Mucosa of descending colon (tissue), 3 donors: ENCODE measurements around the gene MYH6. TPM values are rescaled to one million over a fixed set of nuclear protein-coding genes. Genes with fewer than 3 reads are reported as not detected.

Source experiments
- ATAC-seq: fragments of 200-7000 bp; cut with Tn5 transposase; one replicate; pipeline ENCODE4 v1.9.1; 2020; ENCODE audit warnings: mild to moderate bottlenecking, moderate library complexity
- DNase-seq, 3 donors: peaks; one replicate each; pipeline ENCODE4 v3.0.0-alpha.2; 2020
- H3K36me3 ChIP-seq: fragments of 200-600 bp; one replicate; pipeline ENCODE4 v1.8.0; 2021; ENCODE audit warnings: low read depth, mild to moderate bottlenecking
- H3K4me1 ChIP-seq: fragments of 200-600 bp; one replicate; pipeline ENCODE4 v1.8.0; 2021; ENCODE audit warnings: low read depth, mild to moderate bottlenecking
- H3K4me3 ChIP-seq: fragments of 200-600 bp; one replicate; pipeline ENCODE4 v1.8.0; 2021; ENCODE audit warnings: mild to moderate bottlenecking
- H3K9me3 ChIP-seq: fragments of 200-600 bp; one replicate; pipeline ENCODE4 v1.8.0; 2021; ENCODE audit warnings: mild to moderate bottlenecking
- intact Hi-C, 2 donors: fragments of 100-400 bp; cut with DNase I in 1 of 2; cut with micrococcal nuclease in 1 of 2; formaldehyde crosslinking; loops; one replicate each; pipeline versions ENCODE4 v1.11.0 to v1.11.1; 2022; cut with DNase I, micrococcal nuclease
- total RNA-seq, 3 donors: library from RNA; stranded (reverse); fragmentation: NEBNext Ultra II Directional in 2 of 3; extraction: Animal tissue kit (Norgen Biotek cat#: 25700) in 2 of 3; gene quantifications; one replicate each; pipeline versions ENCODE4 v1.2.1 to v1.2.4, GENCODE V29; 2021 to 2023
- TF ChIP-seq, protein P1 (sequence below): fragments of 200-600 bp; IDR thresholded peaks from one replicate; pipeline ENCODE4 v1.8.0; 2022; ENCODE audit warnings: antibody characterized with exemption, mild to moderate bottlenecking
- donor health status: DM: no; HTN: no; CAD: no; lungs with moderate emphysema.
- donor health status: DM: no; HTN: no; CAD: no.
- donor health status: DM: no; HTN: yes; CAD: no.

The MYH6 gene
- total RNA-seq, 3 donors from 2014 or later: 0.09 to 1.4 TPM; not detected in 1

GRCh38 chr14:23434488-23435222 is 26.6 kb upstream of the MYH6 start:
- no peaks in the 10 kb centered on the region for H3K36me3 ChIP-seq
- TF ChIP-seq, protein P1, sequence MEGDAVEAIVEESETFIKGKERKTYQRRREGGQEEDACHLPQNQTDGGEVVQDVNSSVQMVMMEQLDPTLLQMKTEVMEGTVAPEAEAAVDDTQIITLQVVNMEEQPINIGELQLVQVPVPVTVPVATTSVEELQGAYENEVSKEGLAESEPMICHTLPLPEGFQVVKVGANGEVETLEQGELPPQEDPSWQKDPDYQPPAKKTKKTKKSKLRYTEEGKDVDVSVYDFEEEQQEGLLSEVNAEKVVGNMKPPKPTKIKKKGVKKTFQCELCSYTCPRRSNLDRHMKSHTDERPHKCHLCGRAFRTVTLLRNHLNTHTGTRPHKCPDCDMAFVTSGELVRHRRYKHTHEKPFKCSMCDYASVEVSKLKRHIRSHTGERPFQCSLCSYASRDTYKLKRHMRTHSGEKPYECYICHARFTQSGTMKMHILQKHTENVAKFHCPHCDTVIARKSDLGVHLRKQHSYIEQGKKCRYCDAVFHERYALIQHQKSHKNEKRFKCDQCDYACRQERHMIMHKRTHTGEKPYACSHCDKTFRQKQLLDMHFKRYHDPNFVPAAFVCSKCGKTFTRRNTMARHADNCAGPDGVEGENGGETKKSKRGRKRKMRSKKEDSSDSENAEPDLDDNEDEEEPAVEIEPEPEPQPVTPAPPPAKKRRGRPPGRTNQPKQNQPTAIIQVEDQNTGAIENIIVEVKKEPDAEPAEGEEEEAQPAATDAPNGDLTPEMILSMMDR: no peak
- DNase-seq (no peak), ATAC-seq (no peak)
- H3K4me1 ChIP-seq: no peaks in the 10 kb centered on the region
- no peak overlapping the region for H3K4me3 ChIP-seq
- no peaks in the 10 kb centered on the region for H3K9me3 ChIP-seq
- intact Hi-C loops: no loop called here

DNA sequence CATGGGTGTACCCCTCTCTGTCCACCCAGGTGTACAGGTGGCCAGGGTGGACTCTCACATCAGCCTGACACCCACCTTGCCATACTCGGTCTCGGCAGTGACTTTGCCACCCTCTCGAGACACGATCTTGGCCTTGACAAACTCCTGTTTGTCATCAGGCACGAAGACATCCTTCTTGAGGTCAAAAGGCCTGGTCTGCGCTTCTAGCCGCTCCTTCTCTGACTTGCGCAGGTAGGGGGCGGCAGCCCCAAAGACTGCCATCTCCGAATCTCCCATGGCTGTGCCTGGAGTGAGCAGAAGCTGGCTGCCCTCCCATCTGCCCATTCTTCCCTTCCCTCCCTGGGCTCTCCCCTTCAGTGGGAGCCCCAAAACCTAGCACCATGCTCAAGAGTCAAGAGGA is 25.4 kb upstream of the MYH6 start:
- intact Hi-C loops: no loop called here

GRCh38 chr14:23432946-23433345 is 24.9 kb upstream of the MYH6 start:
- Histone ChIP-seq H3K36me3 (no peaks in the 10 kb centered on the region), H3K4me1 (no peaks in the 10 kb centered on the region), H3K9me3 (no peaks in the 10 kb centered on the region), H3K4me3 (no peak overlapping the region)
- intact Hi-C loops: no loop called here
- no peak for ATAC-seq
- TF ChIP-seq, protein P1: no peak
- no peak for DNase-seq

More for the DNA sequence above, 25.4 kb upstream of the MYH6 start:
- ATAC-seq (no peak), DNase-seq (no peak)
- Histone ChIP-seq H3K9me3 (no peaks in the 10 kb centered on the region), H3K4me3 (no peak overlapping the region), H3K36me3 (no peaks in the 10 kb centered on the region), H3K4me1 (no peaks in the 10 kb centered on the region)
- TF ChIP-seq, protein P1: no peak

DNA sequence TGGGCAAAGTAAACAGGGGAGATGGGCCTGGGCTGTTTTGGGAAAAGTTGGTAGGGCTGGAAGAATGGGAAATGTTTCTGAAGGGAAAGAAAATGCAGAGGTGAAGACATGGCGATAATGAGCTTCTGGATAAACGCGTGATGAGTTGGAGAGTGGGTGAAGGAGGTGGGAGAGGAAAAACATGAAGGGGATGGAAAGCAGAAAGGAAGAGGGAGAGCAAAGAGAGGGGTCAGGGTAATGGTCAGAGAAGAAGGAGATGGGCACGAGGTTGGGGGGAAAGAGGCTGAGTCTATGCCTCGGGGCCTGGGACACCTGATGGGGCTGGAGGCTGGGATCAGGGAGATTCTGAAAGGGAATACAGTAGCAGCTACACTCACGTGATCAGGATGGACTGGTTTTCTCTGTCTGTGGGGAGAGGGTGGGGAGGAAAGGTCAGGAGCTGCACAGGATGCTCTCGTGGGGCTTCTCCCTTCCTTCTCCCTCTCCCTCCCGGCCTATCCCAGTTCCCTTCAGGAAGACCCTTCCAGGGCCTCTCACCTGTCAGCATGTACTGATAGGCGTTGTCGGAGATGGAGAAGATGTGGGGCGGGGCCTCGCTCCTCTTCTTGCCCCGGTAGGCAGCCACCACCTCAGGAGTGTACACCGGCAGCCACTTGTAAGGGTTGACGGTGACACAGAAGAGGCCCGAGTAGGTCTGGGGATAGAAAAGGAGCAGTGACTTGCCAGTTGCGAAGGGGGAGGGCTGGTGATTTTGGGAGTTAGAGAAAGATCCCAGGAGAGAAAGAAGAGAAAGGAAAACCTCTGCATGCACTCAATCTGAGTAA is 24.2 kb upstream of the MYH6 start:
- intact Hi-C loops: no loop called here
- no peaks in the 10 kb centered on the region for H3K36me3 ChIP-seq
- DNase-seq: no peak
- H3K9me3 ChIP-seq: no peaks in the 10 kb centered on the region
- no peaks in the 10 kb centered on the region for H3K4me1 ChIP-seq
- TF ChIP-seq, protein P1: no peak
- no peak for ATAC-seq
- H3K4me3 ChIP-seq: no peak overlapping the region

GRCh38 chr14:23431486-23431885 is 23.4 kb upstream of the MYH6 start:
- no peak overlapping the region for H3K4me3 ChIP-seq
- H3K4me1 ChIP-seq: no peaks in the 10 kb centered on the region
- no peak for ATAC-seq
- no peaks in the 10 kb centered on the region for H3K36me3 ChIP-seq
- TF ChIP-seq, protein P1: no peak
- DNase-seq: no peak
- H3K9me3 ChIP-seq: no peaks in the 10 kb centered on the region
- intact Hi-C loops: no loop called here
